Superior temporal gyrus (tissue), 1 donor: ENCODE results near the gene YEATS2.

Source experiments
- DNase-seq: peaks from one replicate; pipeline ENCODE4 v3.0.0-alpha.2; 2016; ENCODE audit errors: extremely low spot score

Gene YEATS2

GRCh38 chr3:183812761-183813445 lies 115.3 kb downstream of the YEATS2 start:
- peak; percentile 89 for DNase-seq

GRCh38 chr3:183814240-183814639 lies 116.6 kb downstream of the YEATS2 start:
- peak; percentile 51 for DNase-seq

- peak; percentile 41 for DNase-seq
These were observed 118.0 kb downstream of the YEATS2 start for GRCh38 chr3:183815563-183815940.

GRCh38 chr3:183815951-183816475 lies 118.4 kb downstream of the YEATS2 start:
- peak; percentile 26 for DNase-seq

- no peak for DNase-seq
These were observed 119.3 kb downstream of the YEATS2 start for GRCh38 chr3:183816681-183817510.

DNA sequence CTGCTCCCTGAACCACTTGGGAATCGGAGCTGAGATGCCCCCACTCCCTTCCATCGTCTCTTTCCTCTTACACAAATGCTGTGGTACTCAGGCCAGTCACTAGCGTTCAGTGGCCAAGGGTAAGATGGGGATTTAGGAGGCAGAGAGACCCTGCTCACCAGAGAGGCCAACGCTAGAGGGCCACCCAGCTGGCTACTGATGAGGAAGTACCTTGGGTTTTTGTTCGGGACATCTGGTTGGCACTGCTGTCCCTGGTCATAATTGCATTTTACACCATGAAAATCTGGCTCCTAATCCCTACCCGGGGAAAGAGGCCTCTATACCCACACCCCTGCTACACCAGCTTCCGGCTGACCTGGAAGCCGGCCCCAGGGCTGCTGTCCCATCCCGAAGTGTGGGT lies 120.0 kb downstream of the YEATS2 start:
- no peak for DNase-seq

DNA sequence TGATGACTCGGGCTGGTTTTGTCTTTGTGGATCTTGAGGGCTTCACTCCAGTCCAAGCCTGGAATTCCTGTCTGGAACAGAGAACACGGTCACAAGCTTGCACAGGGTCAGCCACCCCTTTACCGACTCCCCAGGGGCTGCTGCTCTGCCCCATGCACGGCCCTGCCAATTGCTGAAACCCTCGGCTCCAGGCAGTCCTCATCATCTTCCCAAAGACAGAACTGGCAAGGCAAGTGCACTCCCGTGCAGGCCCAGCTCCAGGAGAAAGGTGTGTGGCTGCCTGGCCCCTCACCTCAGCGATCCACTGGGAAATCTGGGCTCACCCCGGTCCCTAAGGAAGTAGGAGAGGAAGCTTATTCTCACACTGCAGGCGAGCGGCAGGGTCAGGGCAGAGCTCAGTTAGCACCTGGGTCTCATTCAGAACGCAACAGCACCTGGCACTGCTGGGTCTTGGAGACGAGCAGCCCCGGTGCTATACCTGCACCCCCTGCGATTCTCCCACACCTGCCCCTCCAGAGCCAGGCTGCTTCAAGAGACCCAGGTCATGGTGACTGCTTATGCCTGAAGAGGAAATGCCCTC lies 120.5 kb downstream of the YEATS2 start:
- DNase-seq: no peak

GRCh38 chr3:183818706-183819624 lies 121.4 kb downstream of the YEATS2 start:
- peak; percentile 93 for DNase-seq

GRCh38 chr3:183819831-183820230 lies 122.2 kb downstream of the YEATS2 start:
- DNase-seq: no peak

DNA sequence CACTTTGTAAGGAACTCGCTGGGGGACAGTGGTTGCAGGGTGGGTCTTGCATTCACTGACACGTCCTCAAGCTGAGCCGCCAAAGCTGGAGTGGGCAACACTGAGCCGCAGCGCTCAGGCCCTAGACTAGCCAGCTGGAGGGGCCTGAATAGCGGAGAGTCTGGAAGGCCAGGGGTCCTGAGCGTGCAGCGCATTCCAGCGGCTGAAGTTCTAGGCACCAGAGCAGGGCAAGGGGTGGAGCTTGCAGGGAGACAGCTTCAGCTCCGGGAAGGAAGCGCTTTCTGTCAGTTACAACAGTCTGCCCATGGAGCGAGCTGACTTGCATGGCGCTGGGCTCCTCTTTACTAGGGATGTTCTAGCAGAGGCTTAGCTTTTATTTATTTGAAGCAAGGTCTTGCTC lies 125.0 kb downstream of the YEATS2 start:
- peak; percentile 77 for DNase-seq

- DNase-seq: peak; percentile 74
These were observed 126.4 kb downstream of the YEATS2 start for GRCh38 chr3:183823963-183824362.

DNA sequence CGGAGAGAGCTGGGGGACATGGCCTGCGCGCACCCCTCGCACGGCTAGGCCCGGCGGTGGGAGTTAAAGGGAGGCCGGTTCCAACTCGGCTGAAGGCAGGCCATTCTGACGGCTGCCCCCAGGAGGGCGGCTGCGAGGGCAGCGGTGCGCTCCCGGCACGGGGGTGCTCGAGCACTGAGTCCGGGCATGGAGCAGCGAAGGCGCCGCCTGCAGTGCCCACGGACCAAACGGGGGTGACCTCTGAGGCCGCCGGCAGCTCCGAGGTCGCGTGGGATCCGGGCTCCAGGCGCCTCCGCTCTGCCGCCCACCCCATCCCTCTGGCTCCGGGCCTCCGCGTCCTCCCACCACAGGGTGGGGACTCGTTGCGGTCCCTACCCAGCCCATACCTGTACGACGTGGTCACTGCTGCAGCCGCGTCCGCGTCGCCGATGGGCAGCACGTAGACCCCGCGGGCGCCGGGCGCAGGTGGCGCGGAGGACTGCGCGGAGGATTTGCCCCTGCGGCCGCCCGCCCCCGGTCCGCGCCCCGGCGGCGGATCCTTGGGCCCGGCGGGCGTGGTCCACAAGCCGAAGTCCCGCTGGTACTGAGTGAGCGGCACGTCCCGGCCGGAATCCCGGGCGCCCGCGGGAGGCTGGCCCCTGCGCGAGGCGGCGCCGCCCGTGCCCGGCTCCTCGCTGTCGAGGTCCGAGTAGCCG lies 127.3 kb downstream of the YEATS2 start:
- DNase-seq: peak; percentile 35

GRCh38 chr3:183825456-183826161 lies 128.0 kb downstream of the YEATS2 start, which contains the start of gene MAP6D1:
MAP6D1 (minus strand) TSS chr3:183825577; CDS start chr3:183825547, 30 bp downstream.
- DNase-seq: peak; percentile 84

GRCh38 chr3:183826448-183827250 lies 129.1 kb downstream of the YEATS2 start:
- no peak for DNase-seq

- no peak for DNase-seq
These were observed 130.4 kb downstream of the YEATS2 start for GRCh38 chr3:183827809-183828537.

- no peak for DNase-seq
These were observed 130.9 kb downstream of the YEATS2 start for GRCh38 chr3:183828538-183828870.

DNA sequence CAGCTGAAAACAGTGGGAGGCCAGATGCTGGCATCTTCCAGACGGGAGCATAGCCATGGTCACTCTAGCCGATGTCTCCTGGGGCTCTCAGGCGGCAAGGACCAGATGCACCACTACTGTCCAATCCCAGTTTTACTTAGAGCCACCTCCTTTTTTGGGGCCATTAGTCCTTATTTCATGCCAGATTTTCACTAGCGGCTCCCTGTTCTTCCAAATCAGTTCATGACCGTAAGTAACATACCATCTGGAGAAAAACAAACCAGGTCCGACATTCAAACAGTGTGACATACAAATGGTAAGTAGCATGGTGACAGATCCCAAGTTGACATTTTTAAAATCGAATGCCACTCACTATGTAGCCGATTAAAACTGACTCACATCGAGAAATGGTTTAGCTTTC lies 131.9 kb downstream of the YEATS2 start:
- no peak for DNase-seq

DNA sequence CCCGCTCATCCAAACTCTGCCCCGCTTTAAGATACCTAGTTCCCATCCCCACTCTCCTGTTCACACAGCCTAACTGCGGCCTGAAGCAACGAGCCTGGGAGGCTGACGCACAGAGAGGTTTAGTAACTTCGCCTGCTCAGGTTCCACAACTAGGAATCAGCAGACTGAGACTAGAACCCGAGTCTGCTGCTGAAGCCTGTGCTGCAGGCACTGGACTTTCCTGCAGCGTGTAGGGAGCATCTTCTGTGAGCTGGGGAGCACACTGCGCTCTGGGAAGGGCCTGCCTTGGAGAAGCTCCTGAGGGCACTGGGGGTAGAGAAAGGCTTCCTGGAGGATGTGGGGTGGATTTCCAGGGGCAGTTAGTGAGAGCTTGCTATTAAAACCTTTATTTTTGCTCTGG lies 132.6 kb downstream of the YEATS2 start:
- DNase-seq: no peak

DNA sequence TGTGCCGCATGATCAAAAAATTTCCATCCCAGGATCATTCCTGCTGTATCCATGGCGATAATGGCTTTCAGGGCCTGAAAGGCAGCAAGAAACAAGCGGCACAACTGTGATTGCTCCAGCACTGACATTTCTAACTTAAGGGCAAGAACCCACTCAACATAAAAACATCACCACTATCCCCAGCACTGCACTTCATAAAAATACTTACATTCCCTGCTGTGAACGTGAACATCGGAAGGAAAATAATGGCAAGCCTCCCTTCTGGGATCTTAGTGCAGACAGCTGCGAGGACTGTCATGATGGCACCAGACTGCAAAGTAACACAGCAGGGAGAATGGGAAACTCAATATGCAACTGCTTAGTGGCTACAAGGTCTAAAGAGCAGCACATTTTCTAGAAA lies 135.9 kb downstream of the YEATS2 start:
- no peak for DNase-seq
